ENCODE data around the gene GABRQ. TPM values are rescaled to one million over a fixed set of nuclear protein-coding genes. Genes with fewer than 3 reads are reported as not detected.

The GABRQ gene
- total RNA-seq, 4 donors from 2014 or later, result 0.57 to 1.5 (median 1.3) TPM

DNA sequence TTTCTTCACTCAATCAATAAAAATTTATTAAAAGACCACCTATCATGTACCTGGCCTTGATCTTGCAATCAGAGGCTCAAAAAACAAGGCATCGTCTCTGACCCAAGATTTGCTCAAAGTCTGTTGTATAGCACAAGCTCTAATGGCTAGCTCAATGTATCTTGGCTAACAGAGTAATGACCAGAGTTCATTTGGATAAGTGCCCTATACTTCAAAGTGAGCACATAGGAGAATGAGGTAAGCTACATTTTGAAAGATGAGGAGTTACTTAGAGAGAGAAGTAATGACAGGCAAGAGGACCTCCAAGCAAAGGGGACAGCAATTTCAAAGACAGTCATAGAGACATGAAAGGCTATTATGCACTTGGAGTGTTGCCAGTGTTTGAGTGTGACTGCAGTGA, 22.9 kb upstream of the GABRQ start:
- Histone ChIP-seq H3K9me3 (no peaks in the 10 kb centered on the region), H3K4me1 (no peaks in the 10 kb centered on the region), H3K27me3 (no peaks in the 10 kb centered on the region), H3K36me3 (no peaks in the 10 kb centered on the region), H3K27ac (no peak overlapping the region), H3K4me3 (no peak overlapping the region)
- intact Hi-C loops (cut with DNase I), result no loop called here
- DNase-seq, result no peak
- WGBS, 2 donors, result 85% methylated on average over 1 of the region's 1 CpG; no CpG with 5 or more reads in 1 of the 2 donors
- no peak for TF ChIP-seq POLR2A (IDR thresholded peaks at IDR 0.05)
- TF ChIP-seq, protein P1, sequence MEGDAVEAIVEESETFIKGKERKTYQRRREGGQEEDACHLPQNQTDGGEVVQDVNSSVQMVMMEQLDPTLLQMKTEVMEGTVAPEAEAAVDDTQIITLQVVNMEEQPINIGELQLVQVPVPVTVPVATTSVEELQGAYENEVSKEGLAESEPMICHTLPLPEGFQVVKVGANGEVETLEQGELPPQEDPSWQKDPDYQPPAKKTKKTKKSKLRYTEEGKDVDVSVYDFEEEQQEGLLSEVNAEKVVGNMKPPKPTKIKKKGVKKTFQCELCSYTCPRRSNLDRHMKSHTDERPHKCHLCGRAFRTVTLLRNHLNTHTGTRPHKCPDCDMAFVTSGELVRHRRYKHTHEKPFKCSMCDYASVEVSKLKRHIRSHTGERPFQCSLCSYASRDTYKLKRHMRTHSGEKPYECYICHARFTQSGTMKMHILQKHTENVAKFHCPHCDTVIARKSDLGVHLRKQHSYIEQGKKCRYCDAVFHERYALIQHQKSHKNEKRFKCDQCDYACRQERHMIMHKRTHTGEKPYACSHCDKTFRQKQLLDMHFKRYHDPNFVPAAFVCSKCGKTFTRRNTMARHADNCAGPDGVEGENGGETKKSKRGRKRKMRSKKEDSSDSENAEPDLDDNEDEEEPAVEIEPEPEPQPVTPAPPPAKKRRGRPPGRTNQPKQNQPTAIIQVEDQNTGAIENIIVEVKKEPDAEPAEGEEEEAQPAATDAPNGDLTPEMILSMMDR (IDR thresholded peaks at IDR 0.05), result no peak

DNA sequence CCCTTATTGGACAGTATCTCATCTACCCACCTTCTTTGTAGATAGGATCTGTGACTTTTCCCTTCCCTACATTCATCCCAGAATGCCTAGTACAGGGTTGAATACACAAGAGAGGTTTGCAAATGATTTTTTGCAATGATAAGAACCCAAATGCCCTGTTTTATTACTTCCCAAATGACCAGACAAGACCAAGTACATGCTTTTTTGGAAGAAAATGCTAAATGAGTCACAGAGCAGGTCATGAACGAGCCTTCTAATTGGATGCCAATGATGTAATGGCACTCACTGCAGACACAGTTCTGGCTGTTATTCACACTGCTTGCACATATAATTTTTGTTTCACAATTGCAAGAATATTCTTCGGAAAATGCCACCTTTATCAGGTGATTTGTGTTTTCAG, 17.8 kb upstream of the GABRQ start:
- no peak for DNase-seq
- intact Hi-C loops (cut with DNase I), result no loop called here
- H3K36me3 ChIP-seq, result no peaks in the 10 kb centered on the region
- H3K9me3 ChIP-seq, result no peaks in the 10 kb centered on the region
- no peak overlapping the region for H3K27ac ChIP-seq
- no peak for TF ChIP-seq POLR2A (IDR thresholded peaks at IDR 0.05)
- TF ChIP-seq, protein P1 (IDR thresholded peaks at IDR 0.05), result no peak
- 46 to 54% methylated on average over 2 of the region's 2 CpGs for WGBS, 2 donors
- no peaks in the 10 kb centered on the region for H3K4me1 ChIP-seq
- H3K27me3 ChIP-seq, result no peaks in the 10 kb centered on the region
- no peak overlapping the region for H3K4me3 ChIP-seq

DNA sequence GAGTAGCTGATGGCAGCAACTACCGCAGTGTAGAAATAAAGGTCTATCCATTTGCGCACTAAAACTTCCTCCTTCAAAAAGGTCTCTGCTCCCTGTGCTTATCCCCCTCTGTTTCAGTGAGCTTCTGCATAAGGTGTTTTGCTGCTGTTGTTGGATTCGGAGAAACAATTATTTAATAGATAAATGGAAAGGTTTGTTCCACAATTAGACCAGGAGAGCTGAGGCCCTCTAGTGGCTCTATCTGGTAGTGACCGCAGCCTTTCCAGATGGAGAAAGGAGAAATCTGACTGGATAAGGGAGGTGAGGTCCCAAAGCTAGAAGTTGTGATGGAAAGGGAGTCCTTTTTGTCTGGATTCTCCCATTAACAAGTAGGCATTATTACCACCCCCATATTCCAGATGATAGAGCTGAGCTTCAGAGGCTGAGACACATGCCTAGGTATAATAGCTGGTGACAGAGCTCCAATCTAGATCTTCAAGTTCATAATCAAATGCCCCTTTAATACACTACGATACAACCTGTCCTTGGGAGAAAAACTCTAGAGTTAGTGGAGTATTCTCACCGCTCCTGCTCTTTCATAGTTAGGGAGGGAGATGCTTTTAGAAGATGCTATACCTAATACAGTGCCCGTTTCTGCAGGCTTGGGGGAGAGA, 5.1 kb upstream of the GABRQ start:
- no peak for DNase-seq
- no peak overlapping the region for H3K4me3 ChIP-seq
- no peaks in the 10 kb centered on the region for H3K9me3 ChIP-seq
- no peak for TF ChIP-seq POLR2A (IDR thresholded peaks at IDR 0.05)
- TF ChIP-seq, protein P1 (IDR thresholded peaks at IDR 0.05), result peak; percentile 51 to 77 (median 72)
- 45 to 46% methylated on average over 5 to 7 of the region's 7 CpGs for WGBS, 2 donors
- H3K36me3 ChIP-seq, result no peaks in the 10 kb centered on the region
- H3K27me3 ChIP-seq, result peaks cover 0 to 16% (median 2%) of the 10 kb centered on the region in 4 donors
- intact Hi-C loops (cut with DNase I), result no loop called here
- H3K4me1 ChIP-seq, result peaks cover 0 to 3% (median 0%) of the 10 kb centered on the region in 3 donors
- H3K27ac ChIP-seq, result no peak overlapping the region

DNA sequence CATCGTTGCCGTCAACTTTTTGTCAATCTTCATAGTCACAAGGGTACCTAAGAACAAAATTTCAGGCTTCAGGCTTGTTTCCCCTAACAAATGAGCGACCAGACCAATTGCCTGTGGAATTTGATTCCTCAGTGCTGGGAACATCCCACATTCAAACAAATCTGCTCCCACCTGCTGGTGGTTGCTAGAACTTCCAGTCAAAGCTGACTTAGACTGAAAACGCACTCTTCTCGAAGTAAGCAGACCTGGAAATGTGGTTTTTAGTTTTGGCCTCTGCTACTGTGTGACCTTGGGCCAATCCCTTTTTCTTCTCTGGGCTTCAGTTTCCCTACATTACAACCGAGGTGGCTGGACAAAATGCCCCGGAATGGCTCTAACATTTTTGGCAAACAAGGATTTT, 1.8 kb upstream of the GABRQ start:
- WGBS, 2 donors, result 11 to 18% methylated on average over 2 to 7 of the region's 7 CpGs
- Histone ChIP-seq H3K9me3 (no peaks in the 10 kb centered on the region), H3K36me3 (no peaks in the 10 kb centered on the region), H3K27ac (no peak overlapping the region), H3K4me3 (no peak overlapping the region), H3K27me3 (peaks cover 0 to 42% (median 2%) of the 10 kb centered on the region in 4 donors), H3K4me1 (peaks cover 0 to 26% (median 0%) of the 10 kb centered on the region in 3 donors)
- TF ChIP-seq, protein P1 (IDR thresholded peaks at IDR 0.05), result peak in 5 of 6 experiments; percentile 43 to 66 (median 51)
- no peak for TF ChIP-seq POLR2A (IDR thresholded peaks at IDR 0.05)
- intact Hi-C loops (cut with DNase I), result loop anchor here (5.0 kb wide), 1 partner anchor 884 kb away; no protein-coding TSS in a partner anchor
- DNase-seq, result no peak

DNA sequence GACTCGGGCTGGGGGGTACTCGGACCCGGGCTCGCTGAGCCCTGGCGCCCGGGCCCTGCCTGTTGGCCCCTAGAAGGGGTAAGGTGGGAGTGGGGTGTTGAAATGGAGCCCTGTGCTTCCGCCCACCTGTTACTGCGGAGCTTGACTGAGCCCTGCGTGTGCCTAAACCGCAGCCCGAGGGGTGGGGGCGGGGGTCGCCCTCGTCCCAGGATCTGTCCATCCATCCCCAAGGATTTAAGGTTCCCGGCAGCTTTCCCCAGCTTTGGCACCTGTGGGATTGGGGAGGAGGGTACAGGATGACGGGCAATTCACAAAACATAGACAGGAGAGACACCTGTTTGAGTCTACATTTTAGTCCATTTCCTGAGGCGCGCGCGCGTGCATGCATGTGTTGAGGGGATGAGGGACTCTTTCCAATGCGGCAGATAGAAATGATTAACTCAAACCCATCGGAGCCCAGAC, 779 bp downstream of the GABRQ start:
- no peak for DNase-seq
- no peaks in the 10 kb centered on the region for H3K9me3 ChIP-seq
- H3K4me1 ChIP-seq, result peaks cover 0 to 26% (median 0%) of the 10 kb centered on the region in 3 donors
- peaks cover 0 to 42% (median 2%) of the 10 kb centered on the region in 4 donors for H3K27me3 ChIP-seq
- 4 to 31% methylated on average over 2 to 7 of the region's 23 CpGs for WGBS, 2 donors
- intact Hi-C loops (cut with DNase I), result loop anchor here (5.0 kb wide), 1 partner anchor 886 kb away; no protein-coding TSS in a partner anchor
- H3K27ac ChIP-seq, result no peak overlapping the region
- no peaks in the 10 kb centered on the region for H3K36me3 ChIP-seq
- TF ChIP-seq POLR2A (IDR thresholded peaks at IDR 0.05), result no peak
- TF ChIP-seq, protein P1 (IDR thresholded peaks at IDR 0.05), result no peak
- peak overlapping the region; percentile 13 to 50 (median 34) for H3K4me3 ChIP-seq
